ENCODE results near the gene UPF2.

UPF2 gene

GRCh38 chr10:11881477-11882417, 160.9 kb downstream of the UPF2 start:
- no peak for DNase-seq

- DNase-seq, result no peak
Measured at GRCh38 chr10:11881030-11881476, 161.6 kb downstream of the UPF2 start.

- no peak for DNase-seq
Measured at GRCh38 chr10:11880151-11881029, 162.2 kb downstream of the UPF2 start.

GRCh38 chr10:11879387-11880094, 163.1 kb downstream of the UPF2 start:
- no peak for DNase-seq

- no peak for DNase-seq
Measured at GRCh38 chr10:11878776-11879175, 163.8 kb downstream of the UPF2 start.

GRCh38 chr10:11877591-11877905, 165.1 kb downstream of the UPF2 start:
- no peak for DNase-seq

- DNase-seq, result no peak
Measured at GRCh38 chr10:11876805-11877590, 165.6 kb downstream of the UPF2 start.

- DNase-seq, result no peak
Measured at GRCh38 chr10:11876324-11876723, 166.3 kb downstream of the UPF2 start.

GRCh38 chr10:11875494-11876281, 166.9 kb downstream of the UPF2 start:
- no peak for DNase-seq

GRCh38 chr10:11874568-11875493, 167.8 kb downstream of the UPF2 start:
- DNase-seq, result no peak

GRCh38 chr10:11871466-11871865, 171.1 kb downstream of the UPF2 start:
- DNase-seq, result no peak

GRCh38 chr10:11870900-11871400, 171.7 kb downstream of the UPF2 start:
- no peak for DNase-seq

- DNase-seq, result no peak
Measured at GRCh38 chr10:11870461-11870780, 172.2 kb downstream of the UPF2 start.

Measured in SHP77 treated with DMSO at 0.1 percent for 48 hours (cell line).